ENCODE measurements around the gene ACADSB. TPM values are rescaled to one million over a fixed set of nuclear protein-coding genes. Genes with fewer than 3 reads are reported as not detected.

Gene ACADSB
- total RNA-seq, 1 donor: 9.4 TPM

DNA sequence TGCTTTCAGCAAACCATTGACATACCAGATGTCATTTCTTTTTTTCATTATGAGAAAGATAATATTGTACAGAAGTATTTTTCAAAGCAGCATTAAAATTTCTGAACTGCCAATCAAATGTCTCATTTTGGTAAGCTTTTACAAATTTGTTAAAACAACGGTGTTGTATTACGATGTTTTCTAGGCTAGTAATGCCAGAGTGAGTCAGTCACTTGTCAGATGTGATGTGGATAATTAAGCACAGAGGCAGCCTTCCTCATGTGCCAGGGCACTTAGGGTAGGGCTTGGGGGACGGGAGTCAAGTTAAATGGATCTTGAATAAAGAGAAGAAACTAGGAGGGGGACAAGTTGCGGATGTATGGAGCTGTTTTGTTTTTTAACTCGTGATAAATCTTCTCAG, 18.5 kb upstream of the ACADSB start:
- Histone ChIP-seq H4K20me1 (ENCODE audit: insufficient read depth, low read length) (peaks cover 2% of the 10 kb centered on the region), H3K36me3 (ENCODE audit: insufficient read depth, low read length) (peaks cover 17% of the 10 kb centered on the region), H3K27ac (ENCODE audit: low read depth, low read length) (no peak overlapping the region), H3K27me3 (ENCODE audit: insufficient read depth, low read length) (no peaks in the 10 kb centered on the region), H3K9me3 (ENCODE audit: low read depth, low read length) (no peaks in the 10 kb centered on the region), H3K79me2 (ENCODE audit: insufficient read depth, low read length) (no peaks in the 10 kb centered on the region), H3K4me2 (ENCODE audit: insufficient read depth, low read length) (no peak overlapping the region), H3K4me1 (ENCODE audit: insufficient read depth, low read length) (no peaks in the 10 kb centered on the region), H3K4me3 (ENCODE audit: insufficient read depth, low read length) (no peak overlapping the region), H2AFZ (ENCODE audit: low read length) (no peak overlapping the region)
- DNase-seq (ENCODE audit: insufficient read length, low spot score, missing footprints): no peak
- TF ChIP-seq, protein P1, sequence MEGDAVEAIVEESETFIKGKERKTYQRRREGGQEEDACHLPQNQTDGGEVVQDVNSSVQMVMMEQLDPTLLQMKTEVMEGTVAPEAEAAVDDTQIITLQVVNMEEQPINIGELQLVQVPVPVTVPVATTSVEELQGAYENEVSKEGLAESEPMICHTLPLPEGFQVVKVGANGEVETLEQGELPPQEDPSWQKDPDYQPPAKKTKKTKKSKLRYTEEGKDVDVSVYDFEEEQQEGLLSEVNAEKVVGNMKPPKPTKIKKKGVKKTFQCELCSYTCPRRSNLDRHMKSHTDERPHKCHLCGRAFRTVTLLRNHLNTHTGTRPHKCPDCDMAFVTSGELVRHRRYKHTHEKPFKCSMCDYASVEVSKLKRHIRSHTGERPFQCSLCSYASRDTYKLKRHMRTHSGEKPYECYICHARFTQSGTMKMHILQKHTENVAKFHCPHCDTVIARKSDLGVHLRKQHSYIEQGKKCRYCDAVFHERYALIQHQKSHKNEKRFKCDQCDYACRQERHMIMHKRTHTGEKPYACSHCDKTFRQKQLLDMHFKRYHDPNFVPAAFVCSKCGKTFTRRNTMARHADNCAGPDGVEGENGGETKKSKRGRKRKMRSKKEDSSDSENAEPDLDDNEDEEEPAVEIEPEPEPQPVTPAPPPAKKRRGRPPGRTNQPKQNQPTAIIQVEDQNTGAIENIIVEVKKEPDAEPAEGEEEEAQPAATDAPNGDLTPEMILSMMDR (IDR thresholded peaks at IDR 0.05; ENCODE audit: extremely low read depth, low read depth, low read length): no peak

DNA sequence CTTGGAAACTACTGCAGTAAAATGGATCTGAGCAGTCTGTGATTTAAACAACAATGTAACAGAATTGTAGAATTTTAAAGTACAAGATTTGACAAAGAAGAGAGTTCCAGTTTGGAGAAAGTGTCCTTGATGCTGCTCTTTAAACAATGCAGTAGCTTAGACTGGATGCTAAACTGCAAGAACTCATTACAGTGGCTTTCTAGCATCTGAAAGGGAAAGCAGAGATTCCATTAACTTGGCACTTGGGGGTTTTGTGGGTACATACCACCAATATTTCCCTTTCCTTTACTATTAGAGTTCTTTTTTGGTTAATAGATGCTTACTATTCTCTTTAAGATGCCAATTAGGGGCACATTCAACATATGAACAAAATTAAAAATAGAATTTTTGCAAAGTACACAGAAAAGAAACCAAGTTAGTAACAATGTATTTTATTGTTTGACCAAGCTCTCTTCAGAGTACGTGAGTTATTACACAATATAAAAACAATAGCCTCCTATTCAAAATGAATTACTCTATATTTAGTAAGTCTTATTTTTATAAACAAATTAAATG, 16.7 kb upstream of the ACADSB start:
- TF ChIP-seq, protein P1 (IDR thresholded peaks at IDR 0.05; ENCODE audit: extremely low read depth, low read depth, low read length): no peak
- Histone ChIP-seq H3K4me3 (ENCODE audit: insufficient read depth, low read length) (no peak overlapping the region), H3K36me3 (ENCODE audit: insufficient read depth, low read length) (peaks cover 22% of the 10 kb centered on the region), H3K79me2 (ENCODE audit: insufficient read depth, low read length) (peaks cover 2% of the 10 kb centered on the region), H2AFZ (ENCODE audit: low read length) (no peak overlapping the region), H3K4me2 (ENCODE audit: insufficient read depth, low read length) (no peak overlapping the region), H4K20me1 (ENCODE audit: insufficient read depth, low read length) (peaks cover 2% of the 10 kb centered on the region), H3K27me3 (ENCODE audit: insufficient read depth, low read length) (no peaks in the 10 kb centered on the region), H3K4me1 (ENCODE audit: insufficient read depth, low read length) (no peaks in the 10 kb centered on the region), H3K27ac (ENCODE audit: low read depth, low read length) (no peak overlapping the region), H3K9me3 (ENCODE audit: low read depth, low read length) (no peaks in the 10 kb centered on the region)
- DNase-seq (ENCODE audit: insufficient read length, low spot score, missing footprints): no peak

DNA sequence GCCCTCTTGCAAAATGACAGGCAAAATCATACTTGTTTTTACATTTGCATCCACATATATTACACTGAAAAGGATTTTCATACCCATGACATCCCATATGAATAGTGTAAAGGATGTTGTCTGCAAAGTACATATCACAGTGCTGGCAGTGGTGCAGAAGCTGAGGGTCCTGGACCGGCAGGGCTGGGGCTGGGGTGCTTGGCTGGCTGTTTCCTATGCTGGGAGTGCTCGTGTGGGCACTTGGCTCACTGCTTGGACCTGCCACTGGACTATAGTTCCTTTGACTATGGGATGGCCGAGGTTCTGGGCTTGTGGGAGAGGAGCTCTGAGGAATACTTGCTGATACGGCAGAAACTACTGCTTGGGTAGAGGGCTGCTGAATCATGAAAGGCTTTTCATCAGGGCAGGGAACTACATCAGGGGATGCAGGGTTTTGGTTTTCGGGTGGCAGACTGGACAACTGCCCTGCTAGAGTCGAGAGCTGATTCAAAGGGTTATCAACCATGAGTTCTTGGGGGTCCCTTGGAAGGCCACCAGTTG, 14.9 kb upstream of the ACADSB start:
- DNase-seq (ENCODE audit: insufficient read length, low spot score, missing footprints): no peak
- no peaks in the 10 kb centered on the region for H3K9me3 ChIP-seq (ENCODE audit: low read depth, low read length)
- H4K20me1 ChIP-seq (ENCODE audit: insufficient read depth, low read length): peaks cover 2% of the 10 kb centered on the region
- H3K79me2 ChIP-seq (ENCODE audit: insufficient read depth, low read length): peaks cover 13% of the 10 kb centered on the region
- no peaks in the 10 kb centered on the region for H3K27me3 ChIP-seq (ENCODE audit: insufficient read depth, low read length)
- no peak overlapping the region for H3K4me2 ChIP-seq (ENCODE audit: insufficient read depth, low read length)
- TF ChIP-seq, protein P1 (IDR thresholded peaks at IDR 0.05; ENCODE audit: extremely low read depth, low read depth, low read length): no peak
- H3K36me3 ChIP-seq (ENCODE audit: insufficient read depth, low read length): peaks cover 32% of the 10 kb centered on the region
- H3K4me1 ChIP-seq (ENCODE audit: insufficient read depth, low read length): no peaks in the 10 kb centered on the region
- H3K4me3 ChIP-seq (ENCODE audit: insufficient read depth, low read length): no peak overlapping the region
- no peak overlapping the region for H2AFZ ChIP-seq (ENCODE audit: low read length)
- no peak overlapping the region for H3K27ac ChIP-seq (ENCODE audit: low read depth, low read length)

DNA sequence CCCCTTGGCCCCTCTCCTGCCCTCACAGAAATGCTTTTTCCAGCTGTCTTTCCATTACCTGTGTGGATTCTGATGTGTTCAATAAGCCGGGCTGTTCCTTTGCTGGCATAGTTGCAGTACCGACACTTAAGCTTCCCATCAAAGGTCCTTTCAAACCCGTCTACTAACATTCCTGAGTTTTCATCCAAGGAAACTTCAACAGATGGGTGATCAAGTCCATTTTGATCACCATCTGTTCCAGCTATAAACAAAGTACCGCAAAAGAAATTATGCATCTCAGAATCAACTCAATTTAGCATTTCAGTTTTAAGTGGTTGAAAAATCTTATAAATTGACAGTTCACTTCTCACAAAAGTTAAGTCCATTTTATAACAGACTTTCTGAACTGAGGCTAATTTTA, 12.9 kb upstream of the ACADSB start:
- H4K20me1 ChIP-seq (ENCODE audit: insufficient read depth, low read length): peaks cover 2% of the 10 kb centered on the region
- peaks cover 32% of the 10 kb centered on the region for H3K36me3 ChIP-seq (ENCODE audit: insufficient read depth, low read length)
- DNase-seq (ENCODE audit: insufficient read length, low spot score, missing footprints): no peak
- H3K27ac ChIP-seq (ENCODE audit: low read depth, low read length): no peak overlapping the region
- no peaks in the 10 kb centered on the region for H3K4me1 ChIP-seq (ENCODE audit: insufficient read depth, low read length)
- peaks cover 30% of the 10 kb centered on the region for H3K79me2 ChIP-seq (ENCODE audit: insufficient read depth, low read length)
- no peak overlapping the region for H2AFZ ChIP-seq (ENCODE audit: low read length)
- H3K27me3 ChIP-seq (ENCODE audit: insufficient read depth, low read length): no peaks in the 10 kb centered on the region
- no peaks in the 10 kb centered on the region for H3K9me3 ChIP-seq (ENCODE audit: low read depth, low read length)
- H3K4me3 ChIP-seq (ENCODE audit: insufficient read depth, low read length): no peak overlapping the region
- H3K4me2 ChIP-seq (ENCODE audit: insufficient read depth, low read length): no peak overlapping the region
- TF ChIP-seq, protein P1 (IDR thresholded peaks at IDR 0.05; ENCODE audit: extremely low read depth, low read depth, low read length): no peak
